Activated CD4-positive, alpha-beta T cell treated with anti-CD3 and anti-CD28 coated beads, Interleukin-2, Interleukin-6, amounts not matched to agents 100 ng/mL and 50 ng/mL, durations not matched to agents 16 hours and 8 hours (primary cell): ENCODE measurements around the gene MTARC1.

ENCODE experiments used
- DNase-seq: peaks from one replicate; pipeline ENCODE4 v3.0.0-alpha.2; 2020

MTARC1 gene

DNA sequence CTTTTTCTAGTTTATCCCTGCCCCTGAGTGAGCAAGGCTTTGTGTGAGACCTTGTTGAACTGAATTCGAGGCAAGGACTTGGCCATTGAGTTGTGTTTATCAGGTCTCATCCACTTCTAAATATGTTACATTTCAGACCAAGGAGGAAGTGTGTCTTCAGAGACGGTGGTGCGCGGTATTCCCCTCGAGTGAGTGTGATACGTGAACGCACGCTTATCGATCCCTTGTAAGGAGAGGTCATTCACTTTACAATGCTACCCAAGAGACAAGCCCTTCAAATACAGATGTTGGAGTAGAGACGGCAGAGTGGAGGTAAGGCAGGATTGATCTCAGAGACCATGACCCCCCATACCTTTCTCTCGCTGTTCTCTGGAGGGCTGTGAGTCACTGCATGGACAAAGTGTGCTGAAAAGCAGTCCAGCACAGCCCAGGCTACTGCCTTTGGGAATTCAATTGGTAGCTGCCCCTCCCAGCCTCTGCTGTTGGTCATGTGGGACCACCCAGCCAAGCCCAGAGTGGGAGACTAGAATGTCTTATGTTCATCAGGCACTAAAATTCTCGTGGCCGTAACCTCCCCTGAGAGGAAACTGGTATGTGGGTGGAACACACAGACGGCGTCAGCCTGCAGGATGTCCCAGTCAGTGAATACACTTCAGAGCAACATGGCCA is 16.3 kb upstream of the MTARC1 start:
- DNase-seq = no peak

DNA sequence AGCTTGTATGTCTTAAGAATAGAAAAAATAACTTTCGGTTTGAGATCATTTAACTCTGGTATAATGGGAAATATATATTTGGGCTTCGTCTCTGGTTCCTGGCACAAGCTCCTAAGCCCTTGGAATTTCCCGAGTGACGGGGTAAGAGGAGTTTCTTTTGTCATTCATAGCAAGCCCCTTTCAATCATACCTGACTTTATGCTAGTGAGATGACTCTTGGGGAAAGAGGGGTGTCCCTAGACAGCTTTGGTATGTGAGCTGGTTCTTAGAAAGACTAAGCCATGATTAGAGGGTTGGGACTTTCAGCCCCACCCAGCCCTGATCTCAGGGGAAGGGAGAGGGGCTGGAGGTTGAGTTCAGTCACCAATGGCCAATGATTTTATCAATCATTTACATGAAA is 13.9 kb upstream of the MTARC1 start:
- DNase-seq = no peak

DNA sequence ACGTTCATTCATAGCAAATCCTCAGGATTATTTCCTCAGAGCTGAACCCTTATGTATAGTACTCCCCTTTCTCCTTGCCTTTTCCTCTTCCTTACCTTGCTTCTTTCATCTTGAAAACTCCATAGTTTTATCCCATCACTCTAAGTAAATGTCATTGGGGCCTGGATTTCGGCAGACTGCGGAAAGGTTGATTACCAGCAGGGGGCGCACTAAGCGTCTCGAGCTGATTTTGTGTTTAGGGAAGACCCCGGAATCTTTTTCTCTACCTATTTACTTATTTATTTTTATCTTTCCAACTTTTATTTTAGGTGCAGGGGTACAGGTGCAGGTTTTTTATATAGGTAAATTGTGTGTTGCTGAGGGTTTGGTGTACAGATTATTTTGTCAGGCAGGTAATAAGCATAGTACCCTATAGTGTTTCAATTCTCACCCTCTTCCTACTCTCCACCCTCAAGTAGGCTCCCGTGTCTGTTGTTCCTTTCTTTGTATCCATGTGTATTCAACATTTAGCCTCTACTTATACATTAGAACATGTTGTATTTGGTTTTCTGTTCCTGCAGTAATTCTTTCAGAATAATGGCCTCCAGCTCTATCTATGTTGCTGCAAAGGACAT is 11.4 kb upstream of the MTARC1 start:
- peak; percentile 45 for DNase-seq

DNA sequence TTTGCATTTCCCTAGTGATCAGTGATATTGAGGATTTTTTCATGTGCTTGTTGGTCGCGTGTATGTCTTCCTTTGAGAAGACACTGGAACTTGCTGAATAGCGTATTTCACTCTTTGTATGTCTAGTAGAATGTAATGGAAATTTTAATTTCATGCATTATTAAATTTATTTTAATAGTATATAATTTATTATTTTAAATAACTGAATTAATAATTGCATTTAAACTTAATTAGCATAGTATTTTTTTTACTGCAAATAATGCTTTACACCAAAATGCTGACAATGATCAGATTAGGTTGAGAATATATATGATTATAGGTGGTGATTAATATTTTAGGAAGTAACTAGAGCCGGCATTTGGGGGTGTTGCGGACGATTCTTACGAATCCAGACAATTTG is 10.5 kb upstream of the MTARC1 start:
- DNase-seq = no peak

DNA sequence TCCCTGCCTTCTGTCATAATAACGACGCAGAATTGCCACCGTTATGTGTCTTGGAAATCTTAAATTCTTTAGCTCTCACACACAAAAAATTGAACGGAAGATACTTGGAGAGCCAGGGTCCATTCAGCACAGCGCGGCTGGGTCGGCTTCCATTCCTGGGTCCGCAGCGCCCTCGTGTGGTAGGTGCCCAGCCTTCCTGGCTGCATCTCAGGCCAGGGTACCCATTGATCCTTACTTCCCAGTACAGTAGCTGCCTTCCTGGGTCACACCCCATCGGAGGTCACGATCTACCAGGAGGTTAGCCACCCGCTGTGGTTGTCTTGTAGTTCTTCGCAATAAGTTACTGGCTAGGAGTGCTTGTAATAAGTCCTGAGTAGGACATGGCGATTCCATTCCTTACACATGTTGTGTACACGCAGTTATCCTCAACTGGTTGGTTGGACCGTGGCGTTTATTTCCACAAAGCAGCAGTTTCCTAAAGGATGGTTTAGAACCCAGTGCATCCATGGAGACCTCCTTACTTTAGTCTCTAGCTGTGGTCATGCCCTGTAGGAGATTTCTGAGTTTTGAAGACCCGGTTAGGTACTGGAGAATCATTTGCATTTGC is 9.9 kb upstream of the MTARC1 start:
- DNase-seq = peak; percentile 79

DNA sequence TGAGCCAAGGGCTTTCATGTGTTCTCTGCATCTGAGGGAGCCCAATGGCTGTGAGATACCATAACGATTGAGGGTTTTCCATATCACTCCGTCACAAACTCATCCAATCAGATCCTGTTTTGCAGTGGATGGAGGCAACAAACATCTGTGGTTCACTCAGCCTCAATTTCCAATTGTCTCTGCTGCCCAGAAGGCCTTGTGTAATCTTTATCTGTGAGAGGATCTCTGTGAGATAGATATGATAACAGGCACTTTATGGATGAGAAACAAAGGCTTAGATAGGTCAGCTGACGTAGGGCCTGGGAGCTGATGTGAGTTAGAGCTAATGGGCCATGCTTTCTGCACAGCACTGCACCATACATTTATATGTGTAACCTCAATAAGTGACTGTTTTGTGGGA is 3.3 kb upstream of the MTARC1 start:
- no peak for DNase-seq

DNA sequence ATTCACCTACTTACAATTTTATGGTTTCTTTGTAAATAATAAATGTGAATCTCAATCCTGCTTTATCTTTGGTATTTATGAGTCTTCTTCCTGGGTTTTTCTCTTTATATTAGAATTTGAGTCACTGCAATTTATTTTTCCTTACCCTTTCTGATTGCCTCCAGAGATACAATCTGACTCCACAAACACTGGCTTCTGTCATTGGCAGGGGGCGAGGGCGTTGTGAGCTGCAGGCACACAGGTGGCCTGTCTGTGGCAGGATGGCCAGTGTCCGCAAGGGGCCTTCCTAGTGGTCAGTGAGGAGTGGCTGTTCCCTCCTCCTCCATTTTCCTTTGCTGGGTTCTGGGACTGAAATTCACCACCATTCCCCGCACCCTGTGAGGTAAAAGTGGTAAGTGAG is 2.0 kb upstream of the MTARC1 start:
- DNase-seq = no peak

DNA sequence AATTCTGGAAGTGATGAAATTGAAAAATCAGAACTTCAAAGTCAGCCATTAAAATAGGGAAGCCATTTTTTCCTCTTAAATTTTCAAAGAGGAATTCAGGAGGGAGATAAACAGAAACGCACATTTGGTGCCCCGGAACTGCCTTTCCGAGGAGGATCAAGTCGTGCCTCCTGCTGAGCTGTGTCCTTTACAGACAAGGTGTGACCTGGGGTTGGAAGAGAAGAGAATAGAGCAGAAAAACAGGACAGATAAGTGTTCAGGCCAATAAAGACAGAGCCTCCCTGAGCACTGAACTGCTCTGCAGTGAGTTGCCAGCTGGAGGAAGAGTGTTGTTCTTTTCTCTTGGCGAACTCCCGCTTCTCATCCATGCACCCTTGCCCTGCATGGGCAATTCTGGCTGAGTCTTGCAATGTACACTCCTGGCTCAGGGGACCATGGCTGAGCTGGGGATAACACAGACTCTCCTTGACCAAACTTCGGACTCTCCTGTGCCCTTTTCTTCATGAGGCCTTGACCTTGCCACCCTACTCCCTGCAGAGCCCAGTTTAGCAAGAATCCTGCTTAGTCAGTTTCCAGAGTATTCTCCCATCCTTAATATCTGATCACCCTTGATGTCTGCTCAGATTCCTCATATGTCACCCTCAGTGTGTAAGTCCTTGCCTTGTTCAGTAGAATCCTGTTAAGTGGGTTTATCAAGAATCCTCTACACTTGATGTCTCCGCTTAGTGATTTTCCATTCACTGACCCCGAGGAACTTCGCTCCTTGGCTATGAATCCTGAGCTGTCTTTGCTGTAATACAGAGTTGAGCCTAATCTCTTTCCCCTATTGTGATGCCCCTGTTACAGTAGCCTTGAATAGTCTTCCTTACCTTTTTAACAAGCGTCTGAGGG is 1.3 kb upstream of the MTARC1 start:
- DNase-seq = no peak

DNA sequence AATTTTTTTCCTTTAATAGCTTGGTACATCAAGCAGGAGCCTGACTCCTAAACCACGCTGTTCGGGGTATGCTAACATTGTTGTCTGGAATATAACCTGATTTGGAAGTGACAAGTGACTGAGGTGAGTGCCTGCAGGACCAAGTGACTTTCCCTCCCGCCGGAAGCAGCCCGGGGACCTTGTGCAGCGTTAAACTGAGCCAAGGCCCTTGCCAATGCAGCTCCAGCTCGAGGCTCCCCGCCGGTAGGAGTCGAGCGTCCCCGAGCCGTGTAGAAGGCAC is 716 bp upstream of the MTARC1 start:
- no peak for DNase-seq

DNA sequence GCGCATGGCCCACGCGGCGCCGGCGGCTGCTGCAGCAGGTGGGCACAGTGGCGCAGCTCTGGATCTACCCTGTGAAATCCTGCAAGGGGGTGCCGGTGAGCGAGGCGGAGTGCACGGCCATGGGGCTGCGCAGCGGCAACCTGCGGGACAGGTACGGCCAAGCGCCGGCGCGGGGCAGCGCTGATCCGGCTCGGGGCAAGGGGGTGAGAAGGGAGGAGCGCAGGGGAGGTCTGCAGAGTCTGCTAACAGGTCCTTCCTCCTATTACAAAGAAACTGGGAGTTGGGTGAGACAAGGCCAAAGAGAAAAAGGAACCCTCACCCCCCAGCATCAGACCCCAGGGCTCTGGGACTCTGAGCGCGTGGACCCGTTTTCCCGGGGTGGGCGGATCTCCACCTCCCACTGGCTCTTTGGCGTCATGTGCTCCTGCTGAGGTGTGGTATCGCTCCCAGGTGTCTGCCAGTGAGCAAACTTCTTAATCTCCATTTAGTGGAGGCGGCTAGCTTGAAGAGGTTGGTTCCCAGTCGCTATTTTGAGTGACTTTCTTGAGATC is 431 bp downstream of the MTARC1 start:
- no peak for DNase-seq

DNA sequence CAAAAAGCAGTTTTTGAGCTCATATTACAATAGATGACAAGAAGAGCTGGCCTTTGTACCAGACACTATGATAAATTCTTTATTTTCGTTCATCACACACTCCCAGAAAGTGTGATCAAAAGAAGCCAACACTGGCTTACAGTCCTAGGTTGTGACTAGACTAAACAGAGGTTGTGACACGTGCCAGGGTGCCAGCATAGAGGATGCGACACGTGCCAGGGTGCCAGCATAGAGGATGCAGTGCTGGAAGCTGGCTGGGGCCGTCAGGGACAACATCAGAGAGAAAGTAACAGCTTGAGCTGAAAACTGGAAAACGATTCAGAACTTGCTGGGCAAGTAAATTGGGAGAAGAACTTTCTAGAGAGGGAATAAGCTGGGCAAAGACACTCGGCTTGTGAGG is 2.2 kb downstream of the MTARC1 start:
- DNase-seq = no peak

DNA sequence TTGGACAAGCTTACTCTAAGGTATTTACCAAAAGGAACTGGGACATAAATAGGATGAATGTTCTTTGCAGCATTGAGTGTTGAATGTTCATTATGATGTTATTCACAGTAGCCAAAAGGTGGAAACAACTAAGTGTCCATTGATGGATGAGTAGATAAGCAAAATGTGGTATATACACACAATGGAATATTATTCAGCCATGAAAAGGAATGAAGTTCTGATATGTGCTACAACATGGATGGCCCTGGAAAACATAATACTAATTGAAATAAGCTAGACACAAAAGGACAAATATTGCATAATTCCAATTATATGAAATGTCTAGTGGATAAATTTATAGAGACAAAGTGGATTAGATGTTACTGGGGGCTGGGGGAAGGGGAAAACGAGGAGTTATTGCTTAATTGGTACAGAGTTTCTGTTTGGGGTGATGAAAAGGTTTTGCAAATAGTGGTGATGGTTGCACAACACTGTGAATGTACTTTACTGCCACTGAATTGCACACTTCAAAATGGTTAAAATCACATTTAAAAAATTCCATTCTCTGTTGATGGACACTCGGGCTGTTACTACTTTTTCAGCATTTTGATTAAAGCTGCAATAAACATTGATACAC is 2.9 kb downstream of the MTARC1 start:
- no peak for DNase-seq

DNA sequence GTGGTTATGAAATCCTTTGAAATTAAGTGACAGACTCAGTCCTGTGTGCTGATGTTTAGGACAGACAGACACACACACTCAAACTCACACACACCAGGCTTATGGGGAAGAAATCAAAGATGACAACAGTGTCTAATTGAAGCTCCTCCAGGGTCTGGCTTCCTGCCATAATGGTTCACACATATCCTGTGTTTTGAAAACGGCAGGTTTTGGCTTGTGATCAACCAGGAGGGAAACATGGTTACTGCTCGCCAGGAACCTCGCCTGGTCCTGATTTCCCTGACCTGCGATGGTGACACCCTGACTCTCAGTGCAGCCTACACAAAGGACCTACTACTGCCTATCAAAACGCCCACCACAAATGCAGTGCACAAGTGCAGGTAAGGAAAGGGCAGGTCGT is 4.6 kb downstream of the MTARC1 start:
- no peak for DNase-seq

DNA sequence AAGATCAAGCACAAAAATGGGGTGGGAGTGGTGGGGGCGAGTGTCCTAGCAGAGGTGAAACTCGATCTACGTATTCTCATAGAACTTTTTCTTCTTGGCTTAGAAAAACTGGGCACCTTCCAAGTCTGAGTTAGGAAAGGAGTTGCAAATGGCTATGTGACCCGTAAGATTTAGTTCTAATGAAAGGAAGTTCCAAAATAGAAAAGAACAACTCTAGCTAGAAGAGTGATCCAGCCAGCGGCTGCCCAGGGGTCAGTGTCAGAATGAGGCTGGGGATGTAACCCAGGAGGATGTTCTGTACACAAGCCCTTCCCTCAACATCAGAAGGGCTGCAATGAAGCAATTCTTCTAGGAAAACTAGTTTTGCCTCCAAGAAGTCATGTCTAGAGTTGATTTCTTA is 5.2 kb downstream of the MTARC1 start:
- no peak for DNase-seq

DNA sequence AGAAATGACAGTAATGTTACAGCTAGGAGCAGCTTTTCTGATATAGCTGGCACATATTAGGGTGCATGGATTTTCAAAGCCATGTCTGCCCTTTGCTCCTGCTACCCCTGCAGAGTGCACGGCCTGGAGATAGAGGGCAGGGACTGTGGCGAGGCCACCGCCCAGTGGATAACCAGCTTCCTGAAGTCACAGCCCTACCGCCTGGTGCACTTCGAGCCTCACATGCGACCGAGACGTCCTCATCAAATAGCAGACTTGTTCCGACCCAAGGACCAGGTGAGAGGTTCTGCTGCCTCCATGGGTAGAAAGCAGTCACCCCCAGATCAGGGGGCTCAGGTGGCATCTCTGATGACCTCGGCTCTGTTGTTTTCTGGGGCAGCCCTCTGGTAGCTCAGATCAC is 9.8 kb downstream of the MTARC1 start:
- no peak for DNase-seq

DNA sequence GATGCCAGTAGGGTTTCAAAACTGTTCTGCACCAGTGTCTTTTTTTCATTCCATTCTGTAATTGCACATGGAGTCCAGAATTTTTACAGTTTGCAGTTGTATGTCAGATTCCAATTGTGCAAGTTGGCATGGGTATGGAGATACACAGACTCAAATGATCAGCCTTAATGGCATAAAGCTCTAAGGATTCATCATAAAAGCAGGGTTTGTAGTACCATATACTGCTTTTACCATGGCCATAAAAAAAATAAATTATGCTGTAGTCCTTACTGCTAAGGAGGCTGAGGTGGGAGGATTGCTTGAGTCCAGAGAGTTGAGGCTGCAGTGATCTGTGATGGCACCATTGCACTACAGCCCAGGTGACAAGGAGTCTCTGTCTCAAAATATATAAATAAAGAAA is 10.3 kb downstream of the MTARC1 start:
- no peak for DNase-seq

DNA sequence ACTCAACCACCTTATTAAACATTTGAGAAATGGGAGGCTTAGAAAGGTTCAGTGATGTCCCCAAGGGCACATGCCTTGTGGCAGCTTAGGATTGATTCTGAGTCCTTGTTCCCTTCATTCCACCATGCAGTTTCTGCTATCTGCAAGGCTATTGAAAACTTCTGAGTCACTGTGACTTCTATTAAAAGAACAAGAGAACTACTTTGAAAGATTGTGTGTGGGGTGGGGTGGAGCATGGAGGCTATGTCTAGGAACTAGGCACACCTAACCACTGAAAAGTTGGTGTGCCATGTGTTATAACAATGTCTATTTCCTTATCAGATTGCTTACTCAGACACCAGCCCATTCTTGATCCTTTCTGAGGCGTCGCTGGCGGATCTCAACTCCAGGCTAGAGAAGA is 10.8 kb downstream of the MTARC1 start:
- no peak for DNase-seq

DNA sequence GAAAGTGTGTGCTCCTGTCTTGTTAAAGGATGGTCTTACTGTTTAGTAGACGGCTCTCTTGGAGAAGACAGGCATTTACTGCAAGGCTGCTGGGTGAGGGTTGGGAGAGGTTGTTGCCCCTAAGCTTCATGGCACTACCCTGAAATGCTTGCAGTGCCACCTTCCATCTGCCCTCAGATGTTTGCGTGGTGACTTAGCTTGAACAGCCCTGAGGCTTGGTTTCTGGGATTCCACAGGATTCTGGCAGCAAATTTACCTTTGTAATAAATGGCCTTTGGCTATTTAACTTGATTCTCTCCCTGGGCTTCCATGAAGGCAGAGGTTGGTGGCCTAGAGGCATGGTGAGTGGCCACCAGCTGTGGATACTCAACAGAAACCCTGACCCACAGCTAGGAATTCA is 11.6 kb downstream of the MTARC1 start:
- DNase-seq = no peak

DNA sequence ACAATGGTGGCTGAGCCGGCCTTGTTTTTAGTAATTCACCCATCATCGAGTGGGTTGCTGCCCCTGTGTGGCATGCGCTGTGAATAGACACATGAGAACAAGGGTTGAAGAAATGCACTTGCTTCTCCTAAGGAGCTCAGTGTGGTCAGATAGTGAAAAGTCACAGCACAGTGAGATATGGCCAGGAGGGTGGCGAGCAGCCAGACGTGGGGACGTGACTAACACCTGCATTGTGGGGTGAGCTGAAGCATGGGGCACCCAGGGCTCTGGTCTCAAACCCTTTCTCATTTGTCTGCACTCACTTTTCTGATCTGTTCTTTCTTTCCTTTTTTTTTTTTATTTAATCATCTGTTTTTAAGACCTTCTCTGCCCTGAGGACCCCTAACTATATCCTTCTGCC is 13.5 kb downstream of the MTARC1 start:
- no peak for DNase-seq

DNA sequence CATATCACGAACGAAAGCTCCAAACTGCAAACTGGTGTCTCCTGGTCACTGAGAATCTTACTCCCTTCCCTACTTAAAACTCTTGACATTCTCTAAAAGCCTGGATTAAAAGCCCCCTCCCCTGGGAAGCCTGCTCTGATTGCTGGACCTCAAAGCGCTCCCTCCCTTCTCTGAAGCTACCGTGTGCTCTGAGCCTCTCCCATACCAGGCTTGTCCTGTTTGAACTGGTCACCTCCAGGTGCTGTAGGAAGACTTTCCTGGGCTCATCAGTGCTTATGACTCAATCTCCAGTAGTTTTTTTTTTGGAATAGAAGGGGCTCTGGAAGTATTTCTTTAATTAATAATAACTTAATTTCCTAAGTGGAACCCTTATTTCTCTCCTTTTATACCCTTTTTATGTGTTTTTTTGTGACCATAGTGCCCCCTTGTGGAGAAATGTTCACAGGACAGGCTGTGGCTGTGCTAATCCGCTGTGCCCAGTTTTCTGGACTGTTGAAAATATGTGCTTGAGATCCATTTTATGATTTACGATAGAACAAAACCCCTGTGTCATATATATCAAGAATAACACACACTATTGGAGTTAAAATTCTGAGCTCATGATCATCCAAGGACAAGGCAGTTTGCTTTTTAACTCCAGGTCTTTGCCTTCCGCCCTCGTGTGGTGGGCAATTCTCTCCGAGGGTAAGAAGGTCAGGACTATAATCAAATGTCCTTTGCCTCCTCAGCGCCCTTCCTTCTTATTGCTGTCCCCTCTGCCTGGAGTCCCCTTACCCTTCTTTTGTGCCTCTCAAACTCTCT is 16.9 kb downstream of the MTARC1 start:
- DNase-seq = peak; percentile 42

DNA sequence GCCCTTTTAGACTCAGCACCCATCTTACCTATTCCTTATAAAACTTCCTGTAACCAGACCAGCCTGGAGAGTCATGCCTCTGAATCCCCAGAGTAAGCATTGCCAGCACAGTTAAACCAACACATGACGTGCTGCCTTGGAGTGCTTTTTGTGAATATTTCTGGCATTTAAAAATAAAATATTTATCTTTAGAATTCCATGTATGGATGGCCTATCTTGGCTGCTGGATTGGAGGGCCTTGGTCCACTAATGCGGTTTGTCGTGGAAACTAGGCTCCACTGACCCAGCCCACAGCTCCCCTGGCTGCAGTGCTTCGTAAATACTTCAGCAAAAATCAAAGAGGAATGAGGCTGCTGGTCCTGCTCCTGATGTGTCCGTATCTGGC is 17.5 kb downstream of the MTARC1 start:
- no peak for DNase-seq

DNA sequence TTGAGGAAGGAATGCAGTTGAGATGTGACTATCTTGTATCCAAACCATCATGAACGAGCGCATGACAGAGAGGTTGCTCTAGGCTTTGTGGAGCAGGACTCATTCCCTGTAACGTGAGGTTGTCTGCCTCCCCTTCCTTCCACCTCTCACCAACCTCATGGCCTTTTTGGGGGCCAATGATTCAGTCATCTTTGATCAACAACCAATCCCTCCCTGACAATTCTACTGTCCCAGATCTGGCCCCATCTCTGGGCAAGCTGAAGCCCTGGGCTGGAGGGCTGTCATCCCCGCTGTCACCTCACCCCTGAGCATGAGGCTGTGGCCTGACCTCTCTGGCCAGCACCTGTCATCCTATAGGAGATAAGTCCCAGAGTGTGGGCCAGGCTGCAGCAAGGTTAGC is 19.7 kb downstream of the MTARC1 start:
- no peak for DNase-seq
